Epithelial cell of esophagus (primary cell): Measurements from ENCODE around the gene SPATA31C2.
A peak's percentile ranks its signal among the peaks of the same experiment; 100 is the strongest.
"Not testable (repeated sequence)": the region's sequence is repeated elsewhere in the genome, so short reads cannot be mapped to it uniquely, and the experiment has no call there.

Experiments used
- DNase-seq: peaks from one replicate; pipeline ENCODE4 v3.0.0; 2010; ENCODE audit warnings: low read depth
- H3K4me3 ChIP-seq: 2 replicates; pipeline ENCODE4 v1.5.1; 2011; ENCODE audit warnings: mild to moderate bottlenecking, low read length, control low read depth
- TF ChIP-seq, protein P1 (sequence below): IDR thresholded peaks from 2 replicates; pipeline ENCODE4 v1.5.1; 2011; ENCODE audit warnings: low read depth, mild to moderate bottlenecking, low read length, control low read depth, inconsistent platforms; ENCODE audit not compliant: insufficient read depth; ENCODE audit errors: missing control alignments

The SPATA31C2 gene

GRCh38 chr9:88138375-88138774 lies at the start of gene SPATA31C2:
SPATA31C2 (minus strand) TSS chr9:88138475; CDS start chr9:88138446, 29 bp downstream.
- not testable (repeated sequence) for H3K4me3 ChIP-seq, DNase-seq

GRCh38 chr9:88187631-88188030 lies 49.4 kb upstream of the SPATA31C2 start:
- H3K4me3 ChIP-seq, result no peak overlapping the region
- DNase-seq, result no peak
- TF ChIP-seq, protein P1, sequence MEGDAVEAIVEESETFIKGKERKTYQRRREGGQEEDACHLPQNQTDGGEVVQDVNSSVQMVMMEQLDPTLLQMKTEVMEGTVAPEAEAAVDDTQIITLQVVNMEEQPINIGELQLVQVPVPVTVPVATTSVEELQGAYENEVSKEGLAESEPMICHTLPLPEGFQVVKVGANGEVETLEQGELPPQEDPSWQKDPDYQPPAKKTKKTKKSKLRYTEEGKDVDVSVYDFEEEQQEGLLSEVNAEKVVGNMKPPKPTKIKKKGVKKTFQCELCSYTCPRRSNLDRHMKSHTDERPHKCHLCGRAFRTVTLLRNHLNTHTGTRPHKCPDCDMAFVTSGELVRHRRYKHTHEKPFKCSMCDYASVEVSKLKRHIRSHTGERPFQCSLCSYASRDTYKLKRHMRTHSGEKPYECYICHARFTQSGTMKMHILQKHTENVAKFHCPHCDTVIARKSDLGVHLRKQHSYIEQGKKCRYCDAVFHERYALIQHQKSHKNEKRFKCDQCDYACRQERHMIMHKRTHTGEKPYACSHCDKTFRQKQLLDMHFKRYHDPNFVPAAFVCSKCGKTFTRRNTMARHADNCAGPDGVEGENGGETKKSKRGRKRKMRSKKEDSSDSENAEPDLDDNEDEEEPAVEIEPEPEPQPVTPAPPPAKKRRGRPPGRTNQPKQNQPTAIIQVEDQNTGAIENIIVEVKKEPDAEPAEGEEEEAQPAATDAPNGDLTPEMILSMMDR, result no peak

- TF ChIP-seq, protein P1, result no peak
- H3K4me3 ChIP-seq, result no peak overlapping the region
- no peak for DNase-seq
Measured at GRCh38 chr9:88186495-88187110, 48.3 kb upstream of the SPATA31C2 start.

DNA sequence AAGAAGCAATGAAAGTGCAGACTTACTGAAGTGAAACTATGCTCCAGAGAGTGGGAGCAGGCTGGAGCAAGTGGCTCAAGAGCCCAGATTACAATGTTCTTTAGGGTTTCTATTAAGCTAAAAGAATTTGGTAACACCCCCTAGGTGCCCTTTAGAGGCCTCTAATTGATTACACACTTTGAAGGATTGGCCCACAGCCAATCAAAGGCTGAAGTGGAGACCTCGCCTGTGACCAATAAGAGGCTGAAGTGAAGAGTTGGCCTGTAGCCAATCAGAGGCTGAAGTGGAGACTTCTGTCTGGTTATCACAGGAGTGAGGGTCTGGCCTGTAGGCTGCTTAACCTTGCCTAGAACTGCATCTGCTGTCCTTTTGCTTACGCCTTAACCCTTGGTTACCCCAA lies 46.7 kb upstream of the SPATA31C2 start:
- DNase-seq, result no peak
- no peak overlapping the region for H3K4me3 ChIP-seq
- TF ChIP-seq, protein P1, result no peak

- TF ChIP-seq, protein P1, result no peak
- no peak for DNase-seq
- H3K4me3 ChIP-seq, result no peak overlapping the region
Measured at GRCh38 chr9:88183798-88184495, 45.7 kb upstream of the SPATA31C2 start.

DNA sequence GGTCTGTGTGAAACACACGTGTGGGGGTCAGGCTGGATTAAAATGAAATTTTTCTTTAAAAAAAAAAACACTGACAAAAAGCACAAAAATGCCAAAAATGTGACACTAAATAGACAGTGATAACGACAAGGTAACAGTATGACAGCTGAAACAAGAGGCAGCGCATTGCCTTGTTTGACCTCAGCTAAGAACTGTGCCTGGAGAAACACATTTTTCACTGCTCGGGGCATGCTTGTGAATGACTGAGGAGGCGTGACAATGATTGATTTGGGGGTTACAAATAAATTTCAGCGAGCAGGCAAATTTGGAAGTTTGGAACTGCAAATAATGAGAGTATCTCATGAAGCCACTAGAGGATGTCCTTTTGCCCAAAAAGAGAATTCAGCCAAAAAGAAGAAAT lies 44.2 kb upstream of the SPATA31C2 start:
- no peak for DNase-seq
- TF ChIP-seq, protein P1, result no peak
- no peak overlapping the region for H3K4me3 ChIP-seq

- H3K4me3 ChIP-seq, result no peak overlapping the region
- peak; percentile 43 for DNase-seq
- TF ChIP-seq, protein P1, result no peak
Measured at GRCh38 chr9:88180081-88180765, 41.9 kb upstream of the SPATA31C2 start.
